GM21723 (cell line): ENCODE measurements around the gene ST3GAL2.
"Not testable (repeated sequence)": the region's sequence is repeated elsewhere in the genome, so short reads cannot be mapped to it uniquely, and the experiment has no call there.

ENCODE experiments used
- ATAC-seq: cut with Tn5 transposase; IDR thresholded peaks from one replicate; pipeline ENCODE4 v1.9.1; 2021; ENCODE audit warnings: mild to moderate bottlenecking, moderate library complexity; ENCODE audit not compliant: unreplicated experiment

Gene ST3GAL2

DNA sequence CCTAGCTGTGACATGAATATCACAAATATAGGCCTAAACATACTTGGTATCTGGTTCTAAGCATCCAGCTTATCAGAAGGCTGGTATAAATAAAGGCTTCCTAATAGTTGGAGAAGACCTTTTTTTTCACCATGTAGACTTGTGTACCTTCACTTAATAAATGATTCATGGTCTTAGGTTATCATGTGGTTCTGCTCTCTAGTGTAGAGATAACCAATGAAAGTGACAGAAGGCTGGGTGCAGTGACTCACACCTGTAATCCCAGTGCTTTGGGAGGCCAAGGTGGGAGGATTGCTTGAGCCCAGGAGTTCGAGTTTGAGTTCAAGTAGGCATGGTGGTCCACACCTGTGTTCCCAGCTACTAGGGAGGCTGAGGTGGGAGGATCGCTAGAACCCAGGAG is 89.1 kb downstream of the ST3GAL2 start:
- no peak for ATAC-seq

DNA sequence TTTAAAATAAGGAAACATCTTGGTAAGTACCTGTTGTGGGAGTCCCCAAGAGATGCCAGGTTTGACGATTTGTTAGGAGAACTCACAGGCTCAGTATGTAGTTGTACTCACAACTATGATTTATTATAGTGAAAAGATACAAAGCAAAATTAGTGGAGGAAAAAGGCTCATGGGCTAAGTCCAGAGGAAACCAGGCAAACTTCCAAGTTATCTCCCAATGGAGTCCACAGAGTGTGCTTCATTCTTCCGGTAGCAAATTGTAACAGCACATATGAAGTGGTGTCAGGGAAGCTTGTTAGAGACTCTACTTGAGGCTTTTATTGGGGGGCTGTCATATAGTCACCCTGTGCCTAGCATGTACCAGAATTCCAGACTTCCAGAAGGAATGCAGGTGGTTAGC is 89.9 kb downstream of the ST3GAL2 start:
- ATAC-seq = no peak

DNA sequence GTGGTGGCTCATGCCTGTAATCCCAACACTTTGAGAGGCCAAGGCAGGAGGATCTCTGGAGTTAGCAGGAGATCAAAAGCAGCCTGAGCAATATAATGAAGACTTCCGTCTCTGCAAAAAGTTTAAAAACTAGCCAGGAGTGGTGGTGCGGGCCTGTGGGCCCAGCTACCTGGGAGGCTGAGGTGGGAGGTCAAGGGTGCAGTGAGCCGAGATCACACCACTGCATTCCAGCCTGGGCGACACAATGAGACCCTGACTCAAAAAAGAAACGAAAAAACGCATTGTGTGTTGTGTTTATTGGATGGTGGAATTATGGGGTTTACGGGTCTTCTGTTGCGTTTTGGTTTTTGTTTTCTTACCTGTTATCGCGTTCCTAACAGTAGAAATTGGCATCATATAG is 93.1 kb downstream of the ST3GAL2 start:
- no peak for ATAC-seq

DNA sequence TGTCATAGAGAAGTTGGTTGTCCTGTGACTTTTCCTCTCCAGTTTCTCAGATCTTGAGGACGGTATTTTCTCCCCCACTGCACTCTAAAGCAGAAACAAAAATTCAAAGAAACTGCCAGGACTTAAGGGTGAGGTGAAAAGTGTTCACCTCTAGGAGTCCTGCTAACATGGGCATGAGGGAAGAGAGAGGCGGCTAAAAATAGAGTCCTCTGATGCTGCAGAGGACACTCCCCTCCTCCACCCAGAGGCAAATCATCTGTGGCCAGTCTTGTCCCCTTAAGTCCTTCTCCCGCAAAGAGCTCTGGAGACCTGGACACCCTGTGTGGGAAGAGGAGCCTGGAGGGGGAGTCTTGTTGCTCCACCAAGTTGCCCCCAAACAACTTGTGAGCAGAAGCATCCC is 96.9 kb downstream of the ST3GAL2 start:
- no peak for ATAC-seq

DNA sequence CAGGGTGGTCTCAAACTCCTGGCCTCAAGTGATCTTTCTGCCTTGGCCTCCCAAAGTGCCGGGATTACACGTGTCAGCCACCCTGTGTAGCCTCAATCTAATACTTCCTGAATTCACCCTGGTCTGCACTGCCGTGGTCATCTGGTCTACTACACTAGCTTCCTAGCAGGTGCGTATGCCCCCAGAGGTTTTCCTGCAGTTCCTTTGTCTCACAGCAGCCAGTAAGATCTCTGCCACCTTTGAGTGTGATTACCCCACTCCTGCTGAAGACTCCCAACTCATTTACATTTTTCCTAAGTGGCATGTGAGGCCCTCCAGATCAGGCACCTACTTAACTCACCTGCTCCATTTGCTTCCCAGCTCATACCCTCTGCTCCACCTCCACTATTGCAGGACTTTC is 97.3 kb downstream of the ST3GAL2 start:
- ATAC-seq = no peak

DNA sequence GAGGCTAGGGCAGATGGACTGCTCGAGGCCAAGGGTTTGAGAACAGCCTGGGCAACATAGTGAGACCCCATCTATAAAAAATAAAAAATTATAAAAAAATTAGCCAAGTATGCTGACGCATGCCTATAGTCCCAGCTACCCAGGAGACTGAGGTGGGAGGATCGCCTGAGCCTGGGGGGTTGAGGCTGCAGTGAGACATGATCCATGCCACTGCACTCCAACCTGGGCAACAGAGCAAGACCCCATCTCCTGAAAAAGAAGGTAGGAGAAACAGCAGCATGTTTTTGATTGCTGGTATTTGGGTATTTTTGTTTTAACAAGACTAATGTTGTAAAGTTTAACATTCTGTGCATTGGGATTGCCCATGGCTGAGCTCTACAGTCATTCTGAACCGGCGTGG is 101.1 kb downstream of the ST3GAL2 start:
- no peak for ATAC-seq

DNA sequence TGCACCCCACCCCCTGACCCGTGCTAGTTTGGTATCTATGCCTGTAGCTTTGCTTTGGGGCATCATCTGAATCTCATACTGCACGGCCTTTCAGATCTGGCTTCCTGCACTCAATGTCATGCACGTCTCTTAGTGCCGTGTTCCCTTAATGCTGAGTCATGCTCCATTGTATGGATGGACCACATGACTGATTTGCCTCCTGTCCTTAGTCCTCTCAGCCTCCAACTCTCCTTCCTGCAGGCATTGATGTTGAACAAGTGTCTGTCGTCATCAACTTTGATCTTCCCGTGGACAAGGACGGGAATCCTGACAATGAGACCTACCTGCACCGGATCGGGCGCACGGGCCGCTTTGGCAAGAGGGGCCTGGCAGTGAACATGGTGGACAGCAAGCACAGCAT is 106.2 kb downstream of the ST3GAL2 start:
- not testable (repeated sequence) for ATAC-seq

DNA sequence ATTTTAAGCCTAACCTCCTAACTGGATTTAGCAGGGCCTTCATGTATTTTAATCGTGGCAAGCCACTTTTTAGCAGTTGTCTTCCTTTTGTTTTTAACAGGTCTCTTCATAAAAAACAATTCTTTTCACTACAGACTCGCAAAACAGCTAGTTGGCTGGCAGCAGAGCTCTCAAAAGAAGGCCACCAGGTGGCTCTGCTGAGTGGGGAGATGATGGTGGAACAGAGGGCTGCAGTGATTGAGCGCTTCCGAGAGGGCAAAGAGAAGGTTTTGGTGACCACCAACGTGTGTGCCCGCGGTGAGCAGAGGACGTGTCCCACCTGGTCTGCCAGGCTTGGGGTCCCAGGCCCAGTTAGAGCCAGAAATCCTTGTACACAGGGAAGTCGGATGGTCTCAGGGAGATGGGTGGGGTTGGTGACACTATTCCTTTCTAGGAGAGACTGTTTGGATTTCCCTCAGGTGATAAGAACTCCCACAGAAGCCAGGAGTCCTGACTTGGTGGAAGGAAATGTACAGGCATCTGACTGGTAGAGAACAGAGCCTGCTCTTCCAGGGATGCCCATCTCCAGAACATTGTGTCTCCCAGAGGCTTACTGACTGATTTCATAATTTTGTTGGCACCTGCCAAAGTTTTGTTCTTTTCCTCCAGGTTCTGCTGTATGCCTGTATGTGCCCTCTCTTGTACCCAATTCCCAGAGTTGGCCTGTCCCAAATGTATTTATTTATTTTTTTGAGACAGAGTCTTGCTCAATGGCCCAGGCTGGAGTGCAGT is 107.1 kb downstream of the ST3GAL2 start:
- no peak for ATAC-seq

DNA sequence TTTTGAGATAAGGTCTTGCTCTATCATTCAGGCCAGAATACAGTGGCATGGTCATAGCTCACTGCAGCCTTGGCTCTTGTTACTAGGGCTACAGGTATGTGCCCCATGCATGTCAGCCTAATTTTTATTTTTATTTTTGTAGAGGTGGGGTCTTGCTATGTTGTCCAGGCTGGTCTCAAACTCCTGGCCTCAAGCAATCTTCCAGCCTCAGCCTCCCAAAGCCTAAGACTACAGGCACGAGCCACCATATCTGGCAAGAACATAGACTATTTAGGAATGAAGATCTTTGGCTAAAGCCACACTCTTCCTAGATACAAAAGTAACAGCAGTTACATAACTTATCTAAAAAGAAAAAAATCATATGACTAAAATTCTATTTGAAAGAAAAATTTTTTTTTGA is 107.8 kb downstream of the ST3GAL2 start:
- ATAC-seq = no peak
